8988T (cell line): Measurements from ENCODE around the gene DLG2.
"Not testable (repeated sequence)": the region's sequence is repeated elsewhere in the genome, so short reads cannot be mapped to it uniquely, and the experiment has no call there.

ENCODE experiments used
- DNase-seq: peaks from one replicate; pipeline ENCODE4 v3.0.0; 2011

Gene DLG2

GRCh38 chr11:85096939-85097338 is 530.2 kb downstream of the DLG2 start:
- no peak for DNase-seq

GRCh38 chr11:85095239-85095638 is 531.9 kb downstream of the DLG2 start:
- no peak for DNase-seq

GRCh38 chr11:85094795-85095194 is 532.3 kb downstream of the DLG2 start:
- DNase-seq = no peak

- no peak for DNase-seq
Measured at GRCh38 chr11:85089654-85090053, 537.5 kb downstream of the DLG2 start.

GRCh38 chr11:85088286-85088685 is 538.9 kb downstream of the DLG2 start:
- no peak for DNase-seq

- no peak for DNase-seq
Measured at GRCh38 chr11:85086504-85087284, 540.5 kb downstream of the DLG2 start.

GRCh38 chr11:85076535-85077330 is 550.4 kb downstream of the DLG2 start:
- no peak for DNase-seq

GRCh38 chr11:85062659-85063058 is 564.5 kb downstream of the DLG2 start:
- DNase-seq = no peak

- DNase-seq = no peak
Measured at GRCh38 chr11:85052636-85053035, 574.5 kb downstream of the DLG2 start.

- DNase-seq = no peak
Measured at GRCh38 chr11:85048801-85049200, 578.3 kb downstream of the DLG2 start.

GRCh38 chr11:85045716-85046115 is 581.4 kb downstream of the DLG2 start:
- no peak for DNase-seq

GRCh38 chr11:85044911-85045310 is 582.2 kb downstream of the DLG2 start:
- no peak for DNase-seq

- DNase-seq = no peak
Measured at GRCh38 chr11:85042361-85042760, 584.8 kb downstream of the DLG2 start.

- no peak for DNase-seq
Measured at GRCh38 chr11:85040166-85040565, 587.0 kb downstream of the DLG2 start.

GRCh38 chr11:85029964-85030363 is 597.2 kb downstream of the DLG2 start:
- DNase-seq = no peak

GRCh38 chr11:85028329-85029101 is 598.6 kb downstream of the DLG2 start:
- no peak for DNase-seq

GRCh38 chr11:85027346-85027745 is 599.8 kb downstream of the DLG2 start:
- no peak for DNase-seq

GRCh38 chr11:85021058-85021457 is 606.1 kb downstream of the DLG2 start:
- no peak for DNase-seq

GRCh38 chr11:84993386-84993785 is 633.8 kb downstream of the DLG2 start:
- DNase-seq = no peak

- DNase-seq = no peak
Measured at GRCh38 chr11:84990141-84990540, 637.0 kb downstream of the DLG2 start.

- not testable (repeated sequence) for DNase-seq
Measured at GRCh38 chr11:84987686-84988187, 639.4 kb downstream of the DLG2 start.

GRCh38 chr11:84981301-84981700 is 645.8 kb downstream of the DLG2 start:
- no peak for DNase-seq

GRCh38 chr11:84969103-84969502 is 658.0 kb downstream of the DLG2 start:
- DNase-seq = no peak
